ENCODE results near the gene ARID3A.

ARID3A gene

GRCh38 chr19:896434-896833, 29.4 kb upstream of the ARID3A start:
- no peak for DNase-seq (ENCODE audit: insufficient read length, low spot score)
- no peak for FAIRE-seq
- no peak for TF ChIP-seq CTCF (IDR thresholded peaks at IDR 0.05; ENCODE audit: insufficient read depth, missing control alignments)

- no peak for DNase-seq (ENCODE audit: insufficient read length, low spot score)
- no peak for FAIRE-seq
- TF ChIP-seq CTCF (IDR thresholded peaks at IDR 0.05; ENCODE audit: insufficient read depth, missing control alignments) = no peak
These were observed 28.8 kb upstream of the ARID3A start for GRCh38 chr19:896999-897398.

GRCh38 chr19:897442-898039, 28.3 kb upstream of the ARID3A start:
- TF ChIP-seq CTCF (IDR thresholded peaks at IDR 0.05; ENCODE audit: insufficient read depth, missing control alignments) = no peak
- FAIRE-seq (no peak), DNase-seq (ENCODE audit: insufficient read length, low spot score) (no peak)

- FAIRE-seq = no peak
- no peak for TF ChIP-seq CTCF (IDR thresholded peaks at IDR 0.05; ENCODE audit: insufficient read depth, missing control alignments)
- DNase-seq (ENCODE audit: insufficient read length, low spot score) = no peak
These were observed 27.2 kb upstream of the ARID3A start for GRCh38 chr19:898663-899062.

- no peak for TF ChIP-seq CTCF (IDR thresholded peaks at IDR 0.05; ENCODE audit: insufficient read depth, missing control alignments)
- DNase-seq (ENCODE audit: insufficient read length, low spot score) = no peak
- FAIRE-seq = no peak
These were observed 26.3 kb upstream of the ARID3A start for GRCh38 chr19:899336-900042.

GRCh38 chr19:900043-900301, 25.9 kb upstream of the ARID3A start:
- no peak for DNase-seq (ENCODE audit: insufficient read length, low spot score)
- no peak for FAIRE-seq
- TF ChIP-seq CTCF (IDR thresholded peaks at IDR 0.05; ENCODE audit: insufficient read depth, missing control alignments) = no peak

GRCh38 chr19:900302-901111, 25.3 kb upstream of the ARID3A start:
- no peak for FAIRE-seq
- peak; percentile 80 for DNase-seq (ENCODE audit: insufficient read length, low spot score)
- TF ChIP-seq CTCF (IDR thresholded peaks at IDR 0.05; ENCODE audit: insufficient read depth, missing control alignments) = no peak
